GM19397 (cell line): ENCODE measurements around the gene LMCD1.
A peak's percentile ranks its signal among the peaks of the same experiment; 100 is the strongest.

Experiments used
- ATAC-seq: cut with Tn5 transposase; IDR thresholded peaks from one replicate; pipeline ENCODE4 v1.9.1; 2021; ENCODE audit warnings: mild to moderate bottlenecking, moderate library complexity; ENCODE audit not compliant: unreplicated experiment

The LMCD1 gene, protein sequence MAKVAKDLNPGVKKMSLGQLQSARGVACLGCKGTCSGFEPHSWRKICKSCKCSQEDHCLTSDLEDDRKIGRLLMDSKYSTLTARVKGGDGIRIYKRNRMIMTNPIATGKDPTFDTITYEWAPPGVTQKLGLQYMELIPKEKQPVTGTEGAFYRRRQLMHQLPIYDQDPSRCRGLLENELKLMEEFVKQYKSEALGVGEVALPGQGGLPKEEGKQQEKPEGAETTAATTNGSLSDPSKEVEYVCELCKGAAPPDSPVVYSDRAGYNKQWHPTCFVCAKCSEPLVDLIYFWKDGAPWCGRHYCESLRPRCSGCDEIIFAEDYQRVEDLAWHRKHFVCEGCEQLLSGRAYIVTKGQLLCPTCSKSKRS

DNA sequence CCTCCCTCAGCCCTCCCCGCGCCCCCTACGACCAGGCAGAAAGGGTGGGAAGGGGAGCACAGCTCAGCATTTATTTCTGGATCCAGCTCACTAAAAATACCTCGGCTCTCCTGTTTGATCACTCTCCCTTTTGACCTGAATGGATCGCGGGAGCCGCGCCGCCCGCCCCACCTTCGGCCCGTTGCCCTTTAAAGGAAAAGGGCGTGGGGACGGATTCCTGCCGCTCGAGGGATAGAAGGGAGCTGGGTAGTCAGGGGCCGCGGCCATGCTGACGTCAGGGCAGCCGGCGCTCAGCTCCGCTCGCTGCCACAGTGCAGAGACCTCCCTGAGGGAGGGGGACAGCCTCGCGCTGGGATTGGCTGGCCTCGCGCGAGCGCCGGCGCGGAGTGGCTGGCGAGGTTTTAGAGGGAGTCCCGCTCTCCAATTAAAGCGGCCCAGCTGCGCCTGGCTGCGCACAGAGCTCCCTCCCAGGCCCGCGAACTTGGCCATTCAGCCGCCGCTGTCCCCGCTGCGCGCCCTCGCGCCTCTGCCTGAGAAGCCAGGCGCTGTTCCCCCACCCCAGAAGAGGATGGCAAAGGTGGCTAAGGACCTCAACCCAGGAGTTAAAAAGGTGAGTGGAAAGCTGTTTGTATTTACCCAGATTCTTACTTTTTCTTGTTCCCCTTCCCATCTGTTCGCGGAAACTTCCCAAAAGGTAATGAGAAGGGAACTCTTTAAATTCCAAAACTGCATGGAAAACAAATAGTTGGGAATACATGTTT lies at the start of gene LMCD1:
Gene LMCD1 (plus strand): TSS at position 453 of the 761 bp plus-strand sequence. CDS start 116 bp downstream, at position 569.
- ATAC-seq = peak; percentile 97

DNA sequence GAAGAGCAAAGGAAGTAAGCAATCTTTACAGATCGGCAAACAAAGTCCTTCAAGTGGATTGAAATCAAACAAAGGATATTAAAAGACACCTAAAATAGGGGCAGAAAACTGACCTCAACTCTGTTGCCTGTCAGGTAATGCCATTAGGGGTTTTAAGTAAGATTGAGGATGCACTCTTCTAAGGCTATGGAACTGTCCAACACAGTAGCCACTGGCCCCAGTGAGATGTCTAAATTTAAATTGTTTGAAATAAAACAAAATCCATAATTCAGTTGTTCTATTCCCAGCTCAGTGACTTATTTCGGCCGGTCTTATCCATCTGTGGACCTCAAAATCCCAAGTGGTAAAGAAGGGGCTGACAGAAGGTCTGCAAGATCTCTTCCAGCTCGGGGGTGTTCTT lies 49.5 kb upstream of the LMCD1 start:
- no peak for ATAC-seq

DNA sequence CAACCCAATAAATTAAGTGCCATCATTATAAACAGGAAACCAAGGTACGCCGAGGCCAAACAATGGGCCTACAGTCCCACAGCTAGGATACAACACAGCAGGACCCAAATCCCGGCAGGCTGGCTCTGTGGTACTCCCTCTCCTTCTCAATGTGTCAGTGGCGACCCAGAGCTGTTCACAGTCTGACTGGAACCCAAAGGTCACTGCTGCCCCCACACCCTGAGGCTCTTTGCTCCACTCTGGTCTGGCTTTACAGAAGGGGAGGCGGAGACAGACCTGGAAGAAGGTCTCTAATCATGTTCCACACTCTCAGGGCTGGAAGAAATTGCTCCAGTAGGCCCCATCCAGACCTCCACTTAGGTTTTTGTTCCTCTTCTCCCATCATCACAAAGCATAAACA lies 48.5 kb upstream of the LMCD1 start:
- no peak for ATAC-seq

DNA sequence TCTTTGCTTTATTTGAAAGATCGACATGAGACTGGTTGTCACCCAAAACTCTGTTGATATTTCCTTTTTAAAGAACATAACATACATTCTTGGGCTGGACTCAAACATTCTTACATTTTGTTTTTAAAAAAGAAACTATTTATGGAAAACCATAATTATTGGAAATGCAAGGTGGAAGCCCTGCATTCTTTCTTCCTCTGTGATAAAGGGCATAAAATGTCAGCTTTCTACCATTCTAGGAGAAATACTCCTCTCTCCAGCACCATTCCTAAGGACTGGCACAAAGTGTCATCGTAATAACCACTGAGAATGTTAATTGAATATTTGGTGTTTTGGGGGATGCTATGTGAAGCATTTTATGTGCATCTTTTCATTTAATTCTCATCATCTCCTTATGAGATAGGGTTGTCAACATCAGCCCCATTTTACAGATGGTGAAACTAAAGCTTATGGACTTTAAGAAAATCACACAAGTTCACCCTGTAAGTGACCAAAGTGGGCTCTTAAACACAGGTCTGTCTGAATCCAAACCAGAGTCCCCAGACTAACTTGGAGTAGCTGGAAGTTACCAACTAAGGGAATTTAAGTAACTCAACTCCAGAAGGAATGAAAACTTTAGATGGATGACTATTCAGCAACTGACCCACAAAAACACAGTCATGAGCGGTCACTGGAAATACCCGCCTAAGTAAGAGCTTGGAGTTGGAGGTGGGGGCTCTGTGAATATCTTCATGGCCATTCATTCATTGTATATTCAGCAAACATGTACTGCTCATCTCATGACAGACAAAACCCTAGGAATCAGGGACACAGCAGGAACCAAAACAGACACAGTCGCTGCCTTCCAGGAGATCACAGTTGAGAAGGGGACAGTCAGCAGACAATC lies 45.9 kb upstream of the LMCD1 start:
- ATAC-seq = no peak

DNA sequence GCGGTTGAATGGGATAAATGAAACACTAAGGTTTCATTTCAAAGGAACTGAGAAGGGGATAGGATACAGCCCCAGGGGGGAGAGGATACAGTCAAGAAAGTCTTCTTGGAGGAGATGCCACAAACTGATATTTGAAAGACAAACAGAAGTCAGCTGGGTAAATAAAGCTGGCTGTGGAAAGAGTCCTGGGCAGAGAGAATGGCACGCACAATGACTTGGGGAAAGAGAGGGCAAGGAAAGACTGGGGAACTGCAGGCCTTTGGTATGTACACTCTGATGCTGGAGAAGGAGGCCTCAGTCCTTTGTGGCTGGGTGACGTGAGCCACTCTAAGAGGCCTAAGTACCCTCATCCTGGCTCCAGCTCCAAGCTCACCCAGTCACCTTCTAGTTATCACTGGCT lies 45.2 kb upstream of the LMCD1 start:
- no peak for ATAC-seq

DNA sequence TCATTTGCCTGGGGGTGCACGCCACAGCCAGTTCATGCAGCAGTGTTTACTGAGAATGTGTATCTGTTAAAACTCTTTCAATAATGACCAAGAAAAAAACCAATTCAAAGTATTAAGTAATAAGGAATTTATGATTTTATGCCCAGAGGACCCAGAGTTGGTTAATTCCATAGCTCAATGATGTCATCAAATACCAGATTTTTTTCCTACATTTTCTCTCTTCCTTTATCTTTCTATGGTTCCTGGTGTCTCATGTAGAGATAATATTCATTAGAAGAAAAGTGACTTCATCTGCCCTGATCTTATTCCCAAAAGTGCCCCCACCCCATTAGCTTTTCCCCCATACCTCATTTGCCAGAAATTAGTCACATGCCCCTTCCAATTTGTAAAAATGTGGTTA lies 44.6 kb upstream of the LMCD1 start:
- ATAC-seq = no peak

DNA sequence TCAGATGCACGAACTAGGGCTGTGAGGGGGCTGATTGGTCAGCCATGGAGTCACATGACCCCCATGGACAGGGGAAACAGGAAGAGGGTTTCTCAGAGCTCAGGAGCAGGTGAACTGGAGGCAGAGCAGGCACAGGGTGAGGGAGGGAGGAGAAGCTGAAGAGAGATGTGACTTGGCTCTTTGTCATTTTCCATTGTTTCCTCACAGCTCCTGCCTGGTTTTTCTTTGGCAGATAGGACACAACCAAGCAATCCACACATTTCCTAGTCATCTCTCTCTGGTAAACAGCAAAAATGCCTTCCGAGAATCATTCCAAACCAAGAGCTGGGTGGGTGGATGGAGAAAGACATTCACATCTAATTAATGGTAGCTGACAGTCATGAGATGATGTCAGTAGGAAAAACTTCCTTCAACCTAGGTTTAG lies 43.4 kb upstream of the LMCD1 start:
- no peak for ATAC-seq

DNA sequence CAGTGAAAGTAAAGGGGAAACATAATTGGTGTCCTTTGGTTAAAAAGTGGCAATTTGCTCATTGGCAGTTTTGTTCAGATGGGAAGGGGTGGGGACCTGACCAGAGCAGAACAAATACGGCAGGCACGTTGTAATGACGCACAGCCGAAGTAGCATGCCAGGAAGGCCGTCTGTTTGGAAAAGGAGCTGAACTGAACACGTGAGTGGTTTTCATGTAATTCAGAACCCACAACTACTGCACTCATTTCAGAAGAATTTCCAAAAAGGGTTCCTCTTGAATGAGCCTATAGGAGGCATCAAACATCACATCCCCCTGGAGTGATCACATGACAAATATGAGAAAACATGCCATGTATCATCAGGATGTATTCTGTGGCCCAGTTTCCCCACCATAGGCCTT lies 42.9 kb upstream of the LMCD1 start:
- ATAC-seq = no peak

DNA sequence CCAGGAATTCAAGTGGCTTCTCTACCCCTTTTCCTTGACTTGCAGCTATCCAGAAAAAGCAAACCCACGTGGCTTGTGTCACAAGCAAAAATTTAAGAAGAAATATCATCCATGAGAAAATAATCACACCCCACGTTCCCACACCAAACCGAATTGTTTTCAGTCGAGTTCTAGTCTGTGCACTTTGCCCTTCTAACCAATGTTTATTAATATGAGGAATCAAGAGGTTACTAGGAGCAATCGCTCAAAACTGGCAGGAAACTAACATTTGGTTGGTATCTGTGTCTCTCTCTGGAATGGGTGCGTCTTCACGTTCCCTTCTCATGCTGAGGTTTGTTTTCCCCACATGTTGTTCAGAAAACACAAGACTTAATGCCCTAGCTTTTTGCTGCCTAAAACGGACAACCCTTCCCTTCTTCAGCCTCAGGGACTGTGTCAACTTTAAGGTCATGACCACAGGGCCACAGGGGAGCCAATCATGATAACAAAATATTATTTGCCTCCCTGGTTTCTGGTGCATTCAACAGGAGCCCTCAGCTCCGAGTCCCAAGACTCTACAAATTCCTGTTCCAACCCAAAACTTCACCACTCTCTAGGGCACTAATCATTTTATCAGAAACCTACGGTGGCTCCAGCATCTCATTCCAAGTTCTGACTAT lies 41.4 kb upstream of the LMCD1 start:
- ATAC-seq = no peak

DNA sequence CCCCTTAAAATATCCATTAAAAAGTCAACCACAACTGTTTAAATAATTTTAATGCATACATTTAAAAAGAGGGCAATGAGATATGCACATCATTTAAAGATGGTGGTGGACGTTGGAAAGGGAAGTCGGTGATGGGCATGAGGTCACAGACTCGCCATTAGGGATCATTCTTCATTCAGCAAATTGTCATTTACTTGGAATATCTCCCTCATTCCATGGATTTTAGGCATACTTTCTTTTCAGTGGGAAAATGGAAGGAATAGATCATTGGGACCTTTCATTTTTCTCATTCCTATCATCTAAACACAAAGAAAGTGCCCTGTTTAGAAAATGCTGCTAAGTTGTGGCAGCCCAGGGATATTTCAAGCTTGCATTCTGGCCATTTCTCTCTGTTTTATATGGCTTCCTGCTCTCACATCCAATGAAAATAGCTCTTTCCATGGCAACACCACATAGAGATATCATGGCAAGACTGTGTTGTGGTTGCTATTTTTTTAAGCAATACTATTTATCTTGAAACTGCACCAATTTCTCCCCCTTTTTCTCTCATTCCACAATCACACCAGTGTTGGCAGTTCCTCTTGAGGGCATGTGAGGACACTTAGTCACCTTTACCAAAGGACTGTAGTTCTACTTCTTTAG lies 40.7 kb upstream of the LMCD1 start:
- no peak for ATAC-seq

DNA sequence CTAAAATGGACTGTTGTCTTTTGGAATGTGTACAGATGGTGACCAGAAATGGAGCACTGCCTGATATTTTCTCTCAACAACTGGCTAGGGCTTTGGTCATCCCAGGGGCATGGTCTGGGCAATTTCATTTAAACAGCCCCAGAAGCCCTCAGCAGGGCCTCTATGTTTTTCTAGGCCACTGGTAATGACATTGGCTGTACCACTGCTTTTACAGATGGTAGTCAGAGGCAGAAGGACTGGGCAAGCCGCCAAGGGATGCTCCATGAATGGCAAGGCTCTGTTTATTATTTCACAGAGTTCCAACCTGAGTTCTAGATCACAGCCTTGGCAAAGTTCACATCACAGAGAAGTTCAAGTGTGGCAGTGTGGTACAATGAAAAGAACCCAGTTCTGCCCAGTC lies 37.0 kb upstream of the LMCD1 start:
- ATAC-seq = no peak

DNA sequence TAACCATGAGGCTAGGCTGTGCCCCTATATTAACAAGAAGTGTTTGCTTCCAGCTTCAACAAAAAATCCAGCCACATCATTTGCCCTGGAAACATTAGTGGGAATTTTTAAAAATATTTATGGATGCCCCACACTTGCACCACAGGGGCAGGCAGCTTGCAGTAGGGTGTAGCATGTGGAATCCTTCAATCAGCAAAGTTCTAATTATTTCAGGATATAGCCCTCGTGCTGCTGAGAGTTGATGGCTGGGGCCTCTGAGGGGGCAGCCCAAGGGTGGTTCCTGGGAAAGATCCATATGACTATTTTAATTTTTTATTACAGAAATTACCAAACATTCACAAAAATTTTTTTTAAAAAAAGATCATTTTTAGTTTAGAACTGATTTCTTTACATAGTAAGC lies 35.1 kb upstream of the LMCD1 start:
- ATAC-seq = no peak

DNA sequence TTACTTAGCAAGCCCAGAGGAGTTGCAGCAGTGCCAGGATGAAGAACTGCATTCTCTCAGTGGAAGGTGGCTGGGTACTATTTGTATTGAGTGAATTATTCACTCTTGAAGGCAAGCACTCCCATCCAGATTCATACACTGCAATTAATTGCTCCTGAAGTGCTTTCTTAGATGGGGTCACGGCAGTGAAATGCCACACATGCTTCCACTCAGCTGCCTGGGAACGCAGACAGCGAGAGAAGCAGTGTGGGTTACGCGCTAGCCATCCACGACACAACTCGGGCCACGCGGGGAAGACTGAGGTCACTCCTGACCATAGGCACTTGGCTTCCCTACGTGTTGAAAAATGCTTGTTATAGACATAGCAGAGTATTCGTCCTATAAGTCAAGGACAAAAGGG lies 30.8 kb upstream of the LMCD1 start:
- no peak for ATAC-seq

DNA sequence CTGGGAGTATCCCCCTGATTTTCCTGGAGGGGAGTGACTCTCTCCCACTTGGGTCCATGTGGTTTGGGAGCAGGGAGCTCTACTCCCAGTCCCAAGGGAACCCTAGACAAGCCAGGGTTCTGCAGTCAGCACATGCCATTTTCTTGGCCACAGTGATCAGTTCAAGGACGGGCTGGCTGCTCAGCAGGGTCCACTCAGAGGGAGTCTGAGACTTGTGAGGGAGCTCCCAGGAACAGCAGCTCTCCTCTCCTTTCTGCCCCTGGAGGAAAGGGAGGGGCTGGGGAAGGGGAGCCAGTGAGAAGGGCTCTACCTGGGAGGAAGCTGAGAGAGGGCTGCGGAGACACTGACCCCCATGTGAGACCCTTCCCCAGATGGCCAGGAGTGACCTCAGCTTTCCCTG lies 29.1 kb upstream of the LMCD1 start:
- ATAC-seq = no peak

DNA sequence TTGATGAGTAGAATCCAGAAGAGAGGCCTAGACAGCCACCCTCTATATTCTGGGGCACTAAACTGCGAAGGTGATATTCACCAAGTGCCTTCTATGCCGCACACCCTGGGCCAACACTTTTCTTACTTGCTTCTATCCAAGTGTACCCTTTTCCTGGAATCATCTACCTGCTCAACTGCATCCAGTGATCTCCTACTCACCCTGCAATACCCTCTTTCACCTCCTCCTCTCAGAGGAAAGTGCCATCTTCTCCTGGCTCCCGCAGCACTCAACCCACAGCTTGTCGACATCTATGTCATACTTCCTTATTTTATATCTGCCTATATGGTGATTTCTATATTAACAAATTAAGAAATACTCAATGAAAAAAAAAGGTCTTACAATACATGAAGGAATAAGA lies 28.6 kb upstream of the LMCD1 start:
- ATAC-seq = no peak

DNA sequence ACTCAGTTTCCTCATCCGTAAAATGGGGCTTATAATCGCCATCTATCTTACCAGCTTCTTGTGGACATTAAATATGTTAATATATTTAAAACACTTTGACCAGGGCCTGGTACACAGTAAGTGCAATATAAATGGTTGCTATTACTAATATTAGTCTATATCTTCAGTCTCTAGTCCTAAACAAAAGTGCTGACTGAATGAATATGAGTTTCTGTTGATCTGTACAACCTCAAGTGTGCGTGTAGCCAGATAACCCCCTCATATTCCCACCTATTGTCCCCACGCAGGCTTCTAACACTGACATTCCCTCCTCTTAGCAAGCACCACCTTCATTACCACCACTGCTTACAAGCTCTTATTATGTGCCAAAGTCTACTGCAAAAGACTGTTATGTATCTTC lies 27.6 kb upstream of the LMCD1 start:
- no peak for ATAC-seq

DNA sequence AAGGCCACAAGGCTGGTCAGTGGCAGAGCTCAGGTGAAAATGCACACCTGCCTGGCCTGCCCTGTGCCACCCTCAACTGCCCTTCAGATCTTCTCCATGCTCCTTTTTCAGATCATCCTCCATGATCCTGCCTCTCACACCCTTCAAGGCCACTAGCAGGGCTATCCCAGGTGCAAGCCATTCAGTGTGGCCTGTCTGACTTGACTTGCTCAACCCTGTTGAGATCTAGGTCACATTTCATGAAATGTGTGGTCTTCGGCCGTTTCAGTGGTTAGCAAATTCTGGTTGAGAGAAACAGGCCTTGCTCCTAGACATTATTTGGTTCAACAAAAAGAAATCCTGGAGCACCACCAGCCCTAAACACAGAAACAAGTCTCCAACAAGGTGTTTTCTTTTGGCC lies 26.6 kb upstream of the LMCD1 start:
- no peak for ATAC-seq

DNA sequence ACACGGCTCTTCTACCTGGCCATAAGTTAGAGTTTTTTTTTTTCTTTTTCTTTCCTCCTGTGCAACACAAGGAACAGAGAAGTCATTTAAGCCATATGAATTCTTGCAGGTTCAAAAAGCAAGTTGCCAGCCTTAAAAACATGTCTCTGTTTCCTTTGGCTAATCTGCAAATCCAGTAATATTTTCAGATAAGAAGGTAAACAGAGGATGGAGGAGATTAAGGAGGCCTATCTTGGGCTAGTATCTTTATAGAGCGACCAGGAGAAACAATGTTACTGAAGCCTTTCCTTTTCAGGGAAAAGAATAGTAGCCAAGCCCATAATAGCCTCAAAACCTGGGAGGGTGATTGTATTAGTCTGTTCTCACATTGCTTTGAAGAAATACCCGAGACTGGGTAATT lies 20.9 kb upstream of the LMCD1 start:
- ATAC-seq = no peak

DNA sequence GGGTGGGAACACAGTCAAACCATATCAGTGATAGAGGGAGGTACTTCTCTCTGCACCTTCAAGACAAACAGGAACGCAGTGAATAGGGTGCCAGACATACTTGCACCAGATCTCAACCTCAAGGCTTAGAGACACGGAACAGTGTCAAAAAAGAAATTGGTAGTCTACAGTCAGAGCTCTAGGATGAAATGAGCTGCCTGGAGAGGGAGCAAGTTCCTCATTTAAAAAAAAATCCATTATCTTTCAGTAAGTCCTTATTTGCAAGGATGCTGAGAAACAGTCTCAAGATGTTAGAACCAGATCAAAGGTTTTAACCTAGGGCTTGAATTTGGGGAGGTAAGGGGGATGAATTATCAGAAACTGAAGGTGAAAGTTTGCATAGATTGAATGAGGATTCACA lies 20.2 kb upstream of the LMCD1 start:
- no peak for ATAC-seq

DNA sequence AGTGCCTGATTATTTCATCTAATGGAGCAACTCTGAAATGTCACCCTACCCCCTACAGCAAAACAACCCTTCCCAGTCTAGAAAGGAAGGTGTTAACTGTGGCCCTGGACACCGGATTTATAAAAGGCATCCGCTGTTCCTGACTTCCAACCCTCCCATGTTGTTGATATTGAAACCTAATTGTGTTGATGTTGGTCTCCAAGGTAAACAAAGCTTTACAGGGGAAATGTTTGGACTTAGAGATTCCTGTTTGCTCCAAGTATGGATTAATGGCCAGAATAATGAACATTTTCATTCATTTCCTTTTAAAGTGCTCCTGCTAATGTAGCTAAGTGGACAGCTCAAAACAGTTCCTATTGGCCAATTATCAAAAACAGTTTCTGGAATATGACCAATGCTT lies 19.4 kb upstream of the LMCD1 start:
- ATAC-seq = no peak
